Measurements from ENCODE around the gene SERINC3.
A peak's percentile ranks its signal among the peaks of the same experiment; 100 is the strongest.
"Not testable (repeated sequence)": the region's sequence is repeated elsewhere in the genome, so short reads cannot be mapped to it uniquely, and the experiment has no call there.

Gene SERINC3

GRCh38 chr20:44521484-44522481 is at the start of gene SERINC3:
Gene SERINC3 (minus strand): TSS chr20:44522070. CDS start chr20:44521951, 119 bp downstream.
- DNase-seq (ENCODE audit: insufficient read length, low spot score) = peak; percentile 91
- FAIRE-seq = peak; percentile 93

- no peak for DNase-seq (ENCODE audit: insufficient read length, low spot score)
- FAIRE-seq = no peak
Observed at GRCh38 chr20:44571362-44571988, 49.6 kb upstream of the SERINC3 start.

GRCh38 chr20:44570367-44570766 is 48.5 kb upstream of the SERINC3 start:
- FAIRE-seq (no peak), DNase-seq (ENCODE audit: insufficient read length, low spot score) (no peak)

GRCh38 chr20:44566811-44567210 is 44.9 kb upstream of the SERINC3 start:
- DNase-seq (ENCODE audit: insufficient read length, low spot score) = no peak
- no peak for FAIRE-seq

- DNase-seq (ENCODE audit: insufficient read length, low spot score) = no peak
Observed at GRCh38 chr20:44566018-44566417, 44.1 kb upstream of the SERINC3 start.

GRCh38 chr20:44561876-44562275 is 40.0 kb upstream of the SERINC3 start:
- FAIRE-seq = no peak
- no peak for DNase-seq (ENCODE audit: insufficient read length, low spot score)

More at GRCh38 chr20:44566018-44566417, 44.1 kb upstream of the SERINC3 start:
- no peak for FAIRE-seq

GRCh38 chr20:44560818-44561217 is 38.9 kb upstream of the SERINC3 start:
- not testable (repeated sequence) for FAIRE-seq; DNase-seq (ENCODE audit: insufficient read length, low spot score)

- FAIRE-seq (no peak), DNase-seq (ENCODE audit: insufficient read length, low spot score) (no peak)
Observed at GRCh38 chr20:44560229-44560628, 38.4 kb upstream of the SERINC3 start.

GRCh38 chr20:44559302-44559701 is 37.4 kb upstream of the SERINC3 start:
- DNase-seq (ENCODE audit: insufficient read length, low spot score) (no peak), FAIRE-seq (no peak)

GRCh38 chr20:44552950-44553908 is 31.4 kb upstream of the SERINC3 start:
- DNase-seq (ENCODE audit: insufficient read length, low spot score) (no peak), FAIRE-seq (no peak)

- DNase-seq (ENCODE audit: insufficient read length, low spot score) (no peak), FAIRE-seq (no peak)
Observed at GRCh38 chr20:44552568-44552949, 30.7 kb upstream of the SERINC3 start.

GRCh38 chr20:44552050-44552449 is 30.2 kb upstream of the SERINC3 start:
- FAIRE-seq = no peak
- no peak for DNase-seq (ENCODE audit: insufficient read length, low spot score)

- FAIRE-seq = no peak
- no peak for DNase-seq (ENCODE audit: insufficient read length, low spot score)
Observed at GRCh38 chr20:44549123-44549522, 27.3 kb upstream of the SERINC3 start.

GRCh38 chr20:44547419-44547818 is 25.5 kb upstream of the SERINC3 start:
- no peak for FAIRE-seq
- no peak for DNase-seq (ENCODE audit: insufficient read length, low spot score)

GRCh38 chr20:44544263-44544662 is 22.4 kb upstream of the SERINC3 start:
- DNase-seq (ENCODE audit: insufficient read length, low spot score) (no peak), FAIRE-seq (no peak)

- FAIRE-seq (no peak), DNase-seq (ENCODE audit: insufficient read length, low spot score) (no peak)
Observed at GRCh38 chr20:44543358-44543757, 21.5 kb upstream of the SERINC3 start.

GRCh38 chr20:44542890-44543289 is 21.0 kb upstream of the SERINC3 start:
- FAIRE-seq = no peak
- DNase-seq (ENCODE audit: insufficient read length, low spot score) = no peak

- DNase-seq (ENCODE audit: insufficient read length, low spot score) (no peak), FAIRE-seq (no peak)
Observed at GRCh38 chr20:44541992-44542391, 20.1 kb upstream of the SERINC3 start.

GRCh38 chr20:44540834-44541233 is 19.0 kb upstream of the SERINC3 start:
- no peak for FAIRE-seq
- no peak for DNase-seq (ENCODE audit: insufficient read length, low spot score)

- DNase-seq (ENCODE audit: insufficient read length, low spot score) = no peak
- no peak for FAIRE-seq
Observed at GRCh38 chr20:44537993-44538392, 16.1 kb upstream of the SERINC3 start.

- no peak for DNase-seq (ENCODE audit: insufficient read length, low spot score)
- FAIRE-seq = no peak
Observed at GRCh38 chr20:44536175-44536574, 14.3 kb upstream of the SERINC3 start.
